NCI-H526 (cell line): ENCODE results near the gene KIF11.
A peak's percentile ranks its signal among the peaks of the same experiment; 100 is the strongest.

Source experiments
- DNase-seq, 2 experiments: peaks; one replicate each; lab custom pipeline; 2025; lab: John Stamatoyannopoulos, UW

KIF11 gene

GRCh38 chr10:92678206-92678605, 85.3 kb downstream of the KIF11 start:
- no peak for DNase-seq

GRCh38 chr10:92681306-92681834, 88.4 kb downstream of the KIF11 start:
- no peak for DNase-seq

GRCh38 chr10:92688573-92688926, 95.6 kb downstream of the KIF11 start:
- DNase-seq, result no peak

- peak in 1 of 2 experiments; percentile 45 for DNase-seq
These were observed 96.2 kb downstream of the KIF11 start for GRCh38 chr10:92688927-92689662.

- DNase-seq, result peak in 1 of 2 experiments; percentile 67
These were observed 96.8 kb downstream of the KIF11 start, which contains the start of gene HHEX for GRCh38 chr10:92689663-92690210. TSS of gene HHEX (plus strand) at chr10:92689955. CDS start at chr10:92689987, 32 bp downstream.

GRCh38 chr10:92690211-92690914, 97.4 kb downstream of the KIF11 start:
- DNase-seq, result peak in 1 of 2 experiments; percentile 30

GRCh38 chr10:92690915-92691590, 98.1 kb downstream of the KIF11 start:
- DNase-seq, result no peak

- DNase-seq, result no peak
These were observed 98.7 kb downstream of the KIF11 start for GRCh38 chr10:92691591-92692079.

GRCh38 chr10:92692080-92692671, 99.2 kb downstream of the KIF11 start:
- DNase-seq, result no peak

- no peak for DNase-seq
These were observed 100.0 kb downstream of the KIF11 start for GRCh38 chr10:92692697-92693533.

GRCh38 chr10:92693534-92693893, 100.6 kb downstream of the KIF11 start:
- no peak for DNase-seq

GRCh38 chr10:92695679-92696605, 103.0 kb downstream of the KIF11 start:
- no peak for DNase-seq

GRCh38 chr10:92696606-92697383, 103.9 kb downstream of the KIF11 start:
- no peak for DNase-seq

GRCh38 chr10:92697663-92698511, 105.0 kb downstream of the KIF11 start:
- DNase-seq, result no peak

- DNase-seq, result no peak
These were observed 106.2 kb downstream of the KIF11 start for GRCh38 chr10:92699193-92699517.

GRCh38 chr10:92699518-92700381, 106.8 kb downstream of the KIF11 start:
- peak in 1 of 2 experiments; percentile 38 for DNase-seq

- no peak for DNase-seq
These were observed 109.5 kb downstream of the KIF11 start for GRCh38 chr10:92702301-92702916.
